Prostate gland (tissue), 2 donors: ENCODE measurements around the gene KIF21A.

Source experiments
- CTCF ChIP-seq, 4 experiments: fragments of 200-600 bp in 2 of 4; fragments of 450-650 bp in 2 of 4; sonication (generic) in 2 of 4; IDR thresholded peaks; 1 replicate in 3 of 4; 2 replicates in 1 of 4; pipeline ENCODE4 v1.5.1; 2016 to 2019; ENCODE audit warnings: antibody characterized with exemption in 4 of 4, mild to moderate bottlenecking in 2 of 4, moderate library complexity in 2 of 4
- POLR2A ChIP-seq: fragments of 450-650 bp; IDR thresholded peaks from one replicate; pipeline ENCODE4 v1.6.1; 2016; ENCODE audit warnings: antibody characterized with exemption, mild to moderate bottlenecking
- POLR2AphosphoS5 ChIP-seq: sonication (generic); formaldehyde crosslinking; IDR thresholded peaks from one replicate; pipeline ENCODE4 v1.6.1; 2017; ENCODE audit warnings: antibody characterized with exemption

- no peak for TF ChIP-seq CTCF (IDR thresholded peaks at IDR 0.05)
- no peak for TF ChIP-seq POLR2AphosphoS5
- TF ChIP-seq POLR2A: no peak
Measured at GRCh38 chr12:39441189-39441962, 1.5 kb downstream of the KIF21A start.
